HG02678 (cell line): ENCODE results near the gene FYB2.

Source experiments
- ATAC-seq: cut with Tn5 transposase; IDR thresholded peaks from one replicate; pipeline ENCODE4 v1.9.1; 2021; ENCODE audit warnings: mild to moderate bottlenecking, moderate library complexity; ENCODE audit not compliant: unreplicated experiment

The FYB2 gene, protein sequence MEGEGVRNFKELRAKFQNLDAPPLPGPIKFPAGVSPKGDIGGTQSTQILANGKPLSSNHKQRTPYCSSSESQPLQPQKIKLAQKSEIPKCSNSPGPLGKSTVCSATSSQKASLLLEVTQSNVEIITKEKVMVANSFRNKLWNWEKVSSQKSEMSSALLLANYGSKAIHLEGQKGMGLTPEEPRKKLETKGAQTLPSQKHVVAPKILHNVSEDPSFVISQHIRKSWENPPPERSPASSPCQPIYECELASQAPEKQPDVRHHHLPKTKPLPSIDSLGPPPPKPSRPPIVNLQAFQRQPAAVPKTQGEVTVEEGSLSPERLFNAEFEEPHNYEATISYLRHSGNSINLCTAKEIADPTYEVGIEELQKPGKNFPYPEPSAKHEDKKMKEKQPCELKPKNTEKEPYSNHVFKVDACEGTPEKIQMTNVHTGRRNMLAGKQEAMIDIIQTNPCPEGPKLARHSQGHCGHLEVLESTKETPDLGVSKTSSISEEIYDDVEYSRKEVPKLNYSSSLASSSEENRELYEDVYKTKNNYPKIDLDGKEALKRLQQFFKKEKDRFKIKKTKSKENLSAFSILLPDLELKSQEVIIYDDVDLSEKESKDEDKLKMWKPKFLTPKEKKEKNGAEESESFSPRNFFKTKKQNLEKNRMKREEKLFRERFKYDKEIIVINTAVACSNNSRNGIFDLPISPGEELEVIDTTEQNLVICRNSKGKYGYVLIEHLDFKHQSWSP

DNA sequence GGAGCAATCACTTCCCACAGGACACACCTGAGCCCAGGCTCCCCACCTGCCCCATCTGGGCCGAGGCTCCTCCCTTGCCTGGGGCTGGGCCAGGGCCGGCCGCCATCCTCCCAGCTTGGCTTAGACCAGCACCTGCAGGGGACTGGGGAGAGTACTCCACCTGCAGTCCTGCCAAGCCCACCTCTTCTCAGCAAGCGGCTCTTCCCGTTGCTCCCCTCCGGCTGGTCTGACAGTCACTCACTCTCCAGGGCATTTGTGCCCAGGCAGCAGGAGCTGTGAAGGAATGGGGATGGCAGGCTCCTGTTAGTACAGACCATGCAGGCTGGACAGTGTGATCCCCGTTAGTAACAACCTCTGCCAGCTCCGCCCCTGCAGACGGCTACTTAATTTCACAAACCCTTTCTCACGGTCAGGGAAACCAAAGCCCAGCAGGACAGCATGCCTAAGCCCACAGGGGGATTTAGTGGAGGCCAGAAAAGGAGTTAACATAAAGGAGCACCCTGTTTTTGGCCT, at the start of gene FYB2:
Gene FYB2 (minus strand): TSS at position 18 of the 513 bp plus-strand sequence. CDS start 114 bp downstream, outside the sequence.
- no peak for ATAC-seq

DNA sequence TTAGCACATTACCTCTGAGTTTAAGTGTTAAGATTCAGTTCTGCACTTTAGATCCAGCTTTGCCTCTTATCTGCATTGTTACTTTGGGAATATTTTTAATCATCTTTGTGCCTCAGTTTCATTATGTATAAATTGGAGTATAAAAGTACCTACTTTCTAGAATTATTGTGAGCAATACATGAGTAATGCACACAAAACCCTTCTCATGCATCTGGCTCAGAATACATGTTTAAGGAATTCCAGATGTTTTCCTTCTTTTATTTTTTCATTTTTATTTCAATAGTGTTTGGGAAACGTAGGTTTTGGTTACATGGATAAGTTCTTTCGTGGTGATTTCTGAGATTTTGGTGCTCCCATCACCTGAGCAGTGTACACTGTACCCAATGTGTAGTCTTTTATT, 49.6 kb upstream of the FYB2 start:
- ATAC-seq: no peak

DNA sequence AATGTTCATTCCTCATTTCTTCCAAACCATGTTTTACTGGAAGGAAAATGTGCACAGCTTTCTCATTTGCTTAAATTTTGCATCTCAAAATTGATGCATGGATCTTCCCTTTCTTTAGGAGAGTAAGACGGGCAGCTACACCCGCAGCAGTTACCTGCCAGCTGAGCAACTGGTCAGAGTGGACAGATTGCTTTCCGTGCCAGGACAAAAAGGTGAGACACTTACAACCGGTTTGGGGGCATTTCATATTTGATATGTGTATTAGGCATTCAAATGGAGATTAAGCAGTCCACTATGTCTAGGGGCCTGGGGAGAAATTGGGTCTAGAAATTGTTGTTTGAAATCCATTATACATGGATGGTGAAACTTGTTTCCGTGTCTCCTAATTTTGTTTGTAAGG, 48.3 kb upstream of the FYB2 start:
- no peak for ATAC-seq

DNA sequence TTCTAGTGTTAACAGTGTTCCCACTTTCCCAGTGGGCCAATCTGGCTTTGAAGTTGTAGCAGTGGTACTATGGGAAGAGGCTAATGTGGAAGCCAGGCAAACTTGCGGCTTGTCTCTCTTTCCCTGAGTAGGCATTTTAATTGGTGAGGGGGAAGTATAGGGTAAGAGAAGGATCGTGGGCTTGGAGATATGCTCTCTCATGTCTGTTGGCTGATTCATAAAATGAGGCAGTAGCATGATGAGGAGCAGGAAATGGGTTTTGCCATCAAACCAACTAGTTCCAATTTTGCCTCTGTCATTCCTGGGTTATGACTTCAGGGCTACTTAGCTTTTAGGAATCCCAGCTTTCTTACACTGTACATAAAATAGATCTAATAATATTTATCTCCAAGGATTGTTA, 47.5 kb upstream of the FYB2 start:
- ATAC-seq: no peak

DNA sequence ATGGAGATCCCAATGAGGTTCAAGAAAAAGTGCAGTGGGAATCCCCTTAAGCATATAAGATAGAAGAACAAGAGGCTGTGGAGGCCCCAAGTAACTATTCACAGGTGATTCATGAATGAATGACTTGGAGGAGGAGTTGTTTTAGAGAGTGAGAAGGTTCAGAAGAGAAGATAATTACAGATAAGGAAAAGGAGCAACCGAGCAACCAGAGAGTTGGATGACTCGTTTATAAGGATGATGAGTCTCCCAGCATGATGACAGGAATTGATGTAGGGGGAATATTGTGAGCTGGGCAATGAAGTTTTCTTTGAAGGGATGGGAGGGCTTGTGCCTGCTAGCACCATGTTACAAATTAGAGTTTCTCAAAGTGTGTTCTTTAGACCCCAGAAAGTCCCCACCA, 45.2 kb upstream of the FYB2 start:
- ATAC-seq: no peak

DNA sequence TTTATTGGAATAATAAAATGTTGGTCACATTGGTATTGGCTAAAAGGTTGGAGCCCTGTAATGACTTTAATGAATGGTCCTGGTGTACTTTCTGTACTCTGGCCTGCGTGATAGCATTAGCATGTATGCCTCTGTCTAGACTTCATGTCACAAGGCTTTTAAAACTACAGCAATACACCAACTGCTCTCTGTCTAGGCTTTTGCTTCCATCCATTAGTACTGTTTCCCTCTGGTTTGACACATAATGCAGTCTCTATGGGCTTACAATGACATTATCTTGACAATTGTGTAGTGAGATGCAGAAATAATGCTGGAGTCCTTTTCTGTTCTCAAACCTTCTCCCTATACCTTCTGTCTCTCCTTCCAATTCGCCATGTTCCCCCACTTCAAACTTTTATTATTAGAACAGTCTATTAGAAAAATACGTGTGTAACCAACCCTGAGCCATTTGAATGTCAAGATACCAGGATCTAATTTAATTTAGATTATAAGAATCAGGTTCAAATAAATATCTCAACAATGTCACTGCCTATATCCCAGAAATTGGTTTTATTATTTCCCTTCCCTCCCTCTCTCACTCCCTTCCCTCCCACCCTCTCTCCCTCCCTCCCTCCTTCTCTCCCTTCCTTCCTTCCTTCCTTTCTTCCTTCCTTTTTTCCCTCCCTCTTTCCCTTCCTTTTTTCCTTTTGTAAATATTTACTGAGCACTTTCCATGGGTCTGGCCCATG, 44.2 kb upstream of the FYB2 start:
- no peak for ATAC-seq

DNA sequence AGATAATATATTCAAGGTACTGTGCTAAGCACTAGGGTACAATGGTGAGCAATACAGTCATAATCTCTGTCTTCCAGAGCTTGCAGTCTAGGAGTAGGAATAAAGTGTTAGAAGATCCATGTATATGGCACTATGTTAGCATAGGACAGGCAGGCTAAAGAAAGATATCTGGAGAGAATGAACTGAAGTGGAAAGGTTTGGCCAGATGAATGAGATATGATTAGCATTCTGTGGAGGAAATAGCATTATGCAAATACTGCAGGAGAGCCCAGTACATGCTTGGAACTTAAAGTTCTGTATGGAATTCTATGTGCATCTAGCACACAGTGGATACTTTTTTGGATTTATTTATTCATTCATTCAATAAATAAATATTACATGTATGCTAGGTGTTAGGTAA, 40.1 kb upstream of the FYB2 start:
- ATAC-seq: no peak

DNA sequence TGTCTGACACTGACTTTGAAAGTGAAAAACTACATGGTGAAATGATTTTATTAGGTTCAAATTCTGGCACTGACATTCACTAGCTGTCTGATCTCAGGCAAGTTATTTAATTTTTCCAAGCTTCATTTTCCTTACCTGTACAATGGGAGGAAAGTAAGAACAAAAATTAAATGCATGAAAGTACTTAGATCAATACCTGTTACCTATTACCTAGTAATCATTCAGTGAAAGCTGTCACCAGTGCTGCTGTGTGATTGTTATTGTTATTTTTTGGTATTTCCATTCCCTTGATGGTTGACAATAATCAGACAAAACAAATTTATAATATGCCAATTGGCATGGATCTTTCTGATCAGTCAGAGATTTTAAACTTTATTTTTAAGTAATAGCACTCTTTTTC, 37.0 kb upstream of the FYB2 start:
- ATAC-seq: no peak

DNA sequence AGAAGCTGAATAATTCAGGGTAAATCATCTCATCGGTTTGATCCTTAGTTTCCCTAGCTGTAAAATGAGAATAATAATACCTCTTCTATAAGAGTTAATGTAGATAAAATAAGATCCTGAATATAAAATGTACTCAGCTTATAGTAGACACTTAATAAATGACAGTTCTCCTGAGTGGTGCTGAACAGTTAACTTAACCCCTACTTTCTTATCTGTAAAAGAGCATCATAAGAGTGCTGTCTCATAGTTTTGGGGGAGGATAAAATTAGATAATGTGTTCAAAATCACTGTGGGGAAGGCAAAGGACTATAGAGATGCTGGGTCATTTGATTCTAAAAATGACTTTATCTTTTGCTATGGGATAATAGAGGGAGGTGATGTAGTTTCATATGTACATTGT, 36.0 kb upstream of the FYB2 start:
- ATAC-seq: no peak

DNA sequence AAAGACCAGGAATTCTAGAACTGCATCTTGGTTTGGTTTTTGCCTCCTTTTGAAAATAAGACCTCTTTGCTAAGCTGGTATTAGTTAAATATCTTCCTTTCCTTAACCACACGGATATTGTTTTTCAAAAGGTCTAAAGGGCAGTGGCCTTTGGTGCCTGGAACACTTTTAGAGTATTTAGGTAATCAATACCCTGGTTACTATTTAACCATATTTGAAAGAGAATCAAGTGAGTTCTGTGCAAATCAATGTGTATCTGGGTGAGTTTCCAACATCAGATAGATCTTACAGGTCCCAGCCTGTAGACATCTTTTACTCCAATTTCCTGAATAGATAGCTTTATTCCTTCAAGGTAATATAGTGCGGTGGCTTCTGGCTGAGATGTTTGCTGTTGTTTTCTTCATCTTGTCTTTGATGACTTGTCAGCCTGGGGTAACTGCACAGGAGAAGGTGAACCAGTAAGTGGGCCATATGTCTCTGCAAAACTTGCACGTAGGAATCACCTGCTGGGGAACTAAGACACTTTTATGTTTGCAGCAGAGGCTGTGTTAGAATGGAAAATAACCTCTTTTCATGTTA, 35.4 kb upstream of the FYB2 start, which contains the start of gene C8A:
Gene C8A (plus strand): TSS at position 277 of the 579 bp plus-strand sequence. CDS start 105 bp downstream, at position 382.
- ATAC-seq: no peak

DNA sequence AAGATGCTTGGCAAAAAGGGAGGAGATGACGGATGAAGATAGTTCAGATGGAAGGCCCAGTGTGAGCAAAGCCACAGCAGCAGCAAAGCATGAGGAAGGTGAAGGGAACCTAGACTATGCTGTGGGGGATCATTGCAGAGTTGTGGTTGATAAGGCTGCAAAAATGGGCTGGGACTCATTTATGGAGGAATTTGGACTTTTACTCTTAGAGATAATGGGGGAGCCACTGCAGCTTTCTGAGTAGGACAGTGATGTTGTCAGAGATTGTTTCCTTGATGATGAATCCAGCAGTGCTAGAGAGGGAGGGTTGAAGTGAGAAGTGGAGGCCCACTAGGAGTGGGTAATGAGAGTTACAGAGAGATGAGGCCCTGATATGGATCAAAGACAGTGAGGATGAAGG, 33.3 kb upstream of the FYB2 start:
- no peak for ATAC-seq

DNA sequence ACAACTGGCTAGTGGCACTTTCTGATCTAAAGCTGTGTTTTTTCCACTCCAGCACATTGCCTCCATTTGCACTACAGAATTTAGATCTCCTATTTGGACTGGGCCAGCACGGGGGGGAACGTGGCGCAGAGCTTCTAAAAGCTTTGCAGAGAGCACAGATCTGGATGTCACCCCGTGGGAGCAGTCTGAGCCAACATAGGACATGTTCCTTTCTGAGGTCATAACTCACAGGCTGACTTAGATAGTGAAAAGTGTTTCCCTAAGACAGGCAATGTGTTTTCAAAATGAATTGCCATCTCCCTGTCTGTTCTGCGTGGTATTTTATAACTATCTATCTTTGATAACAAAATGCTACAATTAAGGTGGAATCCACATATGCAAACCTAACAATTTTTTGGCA, 31.7 kb upstream of the FYB2 start:
- ATAC-seq: no peak

DNA sequence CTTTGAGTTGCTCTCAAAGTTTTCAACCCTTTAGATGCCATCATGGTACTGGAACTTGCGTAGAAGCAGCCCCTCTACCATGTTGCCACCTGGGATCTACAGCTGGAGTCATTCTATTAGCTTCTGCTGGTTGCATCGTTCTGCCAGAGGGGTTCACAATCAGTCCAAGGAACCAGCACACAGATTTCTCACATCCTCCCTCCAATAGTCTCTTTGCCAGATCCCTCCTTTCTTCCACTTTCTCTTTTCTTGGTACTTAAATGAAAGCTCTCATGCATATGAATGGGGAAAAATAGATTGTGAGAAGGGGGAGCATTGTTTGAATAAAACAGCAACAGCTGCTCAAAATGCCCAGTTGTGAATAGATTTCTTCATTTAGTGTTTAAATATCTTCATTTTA, 31.2 kb upstream of the FYB2 start:
- no peak for ATAC-seq

DNA sequence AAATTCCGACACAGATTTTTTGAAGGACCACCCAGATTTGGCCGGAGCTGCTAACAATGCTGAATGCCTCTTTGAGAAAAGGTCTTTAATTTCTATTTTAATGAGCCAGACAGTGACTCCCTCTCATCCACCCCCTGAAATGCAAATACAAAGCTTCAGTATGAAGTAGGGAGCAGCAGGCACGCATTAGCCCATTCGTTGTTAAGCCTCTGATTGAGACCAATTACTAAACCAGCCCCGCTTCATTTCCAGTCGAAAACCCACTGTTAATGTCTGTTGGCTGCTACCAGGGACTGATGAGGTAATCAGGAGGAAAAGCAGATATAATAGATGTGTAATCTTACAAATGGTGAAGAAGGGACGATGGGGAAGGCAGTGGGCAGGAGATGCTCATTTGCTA, 30.5 kb upstream of the FYB2 start:
- ATAC-seq: no peak

DNA sequence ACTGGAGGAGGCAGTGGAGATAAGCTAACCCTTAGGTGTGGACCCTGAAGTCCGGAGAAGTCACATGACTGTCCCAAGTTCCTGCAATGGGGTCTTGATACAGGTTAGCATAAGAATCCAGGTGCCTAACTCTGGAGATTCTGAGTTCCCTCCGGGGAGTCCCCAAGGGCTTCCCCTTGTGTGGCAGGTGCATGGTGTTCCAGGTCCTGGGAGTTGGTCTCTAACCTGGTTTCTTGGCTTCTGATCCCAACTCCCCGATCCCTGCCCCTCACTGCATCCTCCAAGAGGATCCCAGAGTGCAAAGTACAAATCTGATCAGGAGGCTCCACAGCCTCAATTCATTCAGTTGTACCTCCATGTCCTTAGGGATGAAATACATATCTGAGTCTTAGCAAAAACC, 26.1 kb upstream of the FYB2 start:
- ATAC-seq: no peak

DNA sequence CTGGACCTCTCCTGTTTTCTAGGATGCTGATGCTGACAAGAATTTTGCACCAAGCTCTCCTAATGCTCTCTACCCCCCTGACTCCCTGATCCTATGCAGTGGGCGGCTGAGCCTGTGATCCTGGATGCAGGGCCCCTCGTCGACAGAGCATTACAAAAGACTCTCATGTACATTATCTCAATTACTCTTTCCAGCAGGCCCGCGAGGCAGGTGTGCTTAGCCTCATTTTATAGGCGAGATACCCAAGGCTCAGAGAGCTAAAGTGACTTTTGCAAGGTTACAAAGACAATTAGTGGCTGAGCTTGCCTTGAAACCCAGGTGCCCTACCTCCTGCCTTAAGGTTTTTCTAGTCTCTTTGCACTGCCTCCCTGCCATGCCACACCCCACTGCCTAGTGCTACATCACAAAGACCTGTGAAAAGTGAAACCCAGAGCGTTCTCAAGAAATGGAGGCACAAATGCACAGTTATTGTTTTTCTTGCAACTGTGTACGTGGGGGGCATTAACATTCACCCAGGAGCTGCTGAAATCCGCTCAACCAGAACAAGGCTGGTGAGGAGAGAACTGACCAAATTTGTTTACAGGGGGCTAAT, 25.4 kb upstream of the FYB2 start:
- no peak for ATAC-seq

DNA sequence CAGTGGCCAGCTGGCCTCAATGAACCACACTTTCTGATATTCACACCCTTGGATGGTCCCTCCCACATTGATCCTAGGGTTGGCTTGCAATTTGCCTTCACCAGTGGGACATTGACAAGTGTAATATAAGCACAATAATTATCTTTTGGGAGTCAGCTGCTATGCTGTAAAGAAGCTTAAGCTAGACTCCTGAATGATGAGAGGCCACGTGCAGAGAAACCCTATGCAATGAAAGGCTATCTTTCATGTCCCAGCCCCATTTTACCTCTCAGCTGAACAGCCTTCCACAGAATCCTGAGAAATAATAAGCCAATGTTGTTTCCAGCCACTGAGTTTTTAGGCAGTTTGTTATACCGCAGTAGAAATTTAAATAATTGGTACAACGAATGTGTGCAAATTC, 24.3 kb upstream of the FYB2 start:
- no peak for ATAC-seq

DNA sequence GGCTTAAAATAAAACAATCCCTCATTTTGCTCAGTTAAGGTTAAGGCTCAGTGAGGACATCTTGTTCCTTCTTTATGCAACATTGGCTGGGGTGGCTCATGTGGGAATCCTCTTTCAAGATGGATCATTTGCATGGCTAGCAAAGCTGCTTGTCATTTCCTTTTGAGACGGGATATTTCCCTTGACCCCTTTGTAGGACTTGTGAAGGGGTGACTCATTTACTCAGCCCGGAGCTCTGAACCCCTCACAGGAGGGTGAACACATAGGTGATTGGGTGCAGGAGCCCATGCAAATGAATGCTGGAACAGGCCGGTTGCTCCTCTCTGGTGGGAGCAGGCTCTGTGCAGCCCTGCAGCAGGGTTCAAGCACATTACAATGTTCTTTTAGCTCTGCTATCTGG, 19.6 kb upstream of the FYB2 start:
- no peak for ATAC-seq

DNA sequence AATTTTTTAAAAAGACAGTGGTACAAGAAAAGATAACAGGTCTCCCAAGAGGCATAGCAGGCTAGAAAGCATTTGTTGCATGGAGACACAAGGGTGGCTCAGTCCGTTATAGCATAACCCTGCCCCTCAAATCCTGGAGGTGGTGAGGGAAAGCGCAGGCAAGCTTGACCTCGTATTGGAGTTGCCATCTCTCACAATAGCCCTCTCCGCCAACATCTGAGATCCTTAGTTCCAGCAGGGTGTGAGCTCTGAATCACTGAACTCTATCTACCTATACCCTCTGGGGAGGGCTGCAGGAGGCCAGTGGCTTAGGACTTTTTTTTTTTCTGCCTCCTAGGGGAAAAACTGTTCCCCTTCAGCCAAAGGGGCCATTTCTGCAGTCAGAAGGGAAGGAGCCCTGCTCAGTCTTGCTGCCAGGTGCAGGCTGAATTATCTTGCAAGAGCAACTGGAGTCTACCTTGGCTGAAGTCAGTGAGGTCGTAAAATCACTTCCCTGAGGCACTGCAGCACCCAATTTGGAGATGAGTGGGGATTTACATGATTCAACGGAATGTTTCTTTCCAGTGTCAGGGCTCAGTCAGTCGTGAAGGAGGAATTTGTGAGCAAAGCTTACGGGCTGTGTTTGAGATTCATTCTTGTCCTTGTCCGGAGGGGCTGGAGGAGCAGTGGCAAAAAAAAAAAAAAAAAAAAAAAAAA, 18.2 kb upstream of the FYB2 start:
- ATAC-seq: no peak

DNA sequence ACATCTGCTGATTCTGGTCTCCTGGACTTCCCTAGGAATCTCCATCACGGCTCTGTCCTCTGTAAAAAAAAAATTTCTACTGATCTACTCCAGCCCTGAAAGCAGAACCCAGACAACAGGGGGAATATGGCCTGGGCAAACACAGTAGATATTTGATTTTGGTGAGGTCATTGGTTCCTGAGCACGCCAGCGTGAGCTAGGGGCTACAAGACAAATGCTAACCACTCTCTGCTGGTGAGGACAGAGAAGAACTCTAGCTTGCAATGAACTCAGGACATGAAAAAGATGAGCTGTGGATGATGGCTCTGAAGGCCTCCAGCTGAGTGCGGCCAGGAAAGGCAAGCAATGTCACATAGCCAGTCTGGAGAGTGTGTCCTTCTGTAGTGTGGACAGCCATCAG, 17.2 kb upstream of the FYB2 start:
- no peak for ATAC-seq
